ENCODE results near the gene CSNK1G1.

Gene CSNK1G1

GRCh38 chr15:64185146-64185911, 170.6 kb downstream of the CSNK1G1 start:
- no peak for DNase-seq

- no peak for DNase-seq
Measured at GRCh38 chr15:64182859-64183370, 173.1 kb downstream of the CSNK1G1 start.

GRCh38 chr15:64180235-64180824, 175.6 kb downstream of the CSNK1G1 start:
- DNase-seq = no peak

- DNase-seq = no peak
Measured at GRCh38 chr15:64166102-64166890, 189.7 kb downstream of the CSNK1G1 start.

- DNase-seq = no peak
Measured at GRCh38 chr15:64164436-64164835, 191.5 kb downstream of the CSNK1G1 start.

GRCh38 chr15:64163659-64164362, 192.2 kb downstream of the CSNK1G1 start:
- peak; percentile 36 for DNase-seq

GRCh38 chr15:64162869-64163658, 192.9 kb downstream of the CSNK1G1 start, which contains the start of gene PPIB:
Gene PPIB, minus strand, starts transcription at chr15:64163022. Its CDS starts 36 bp downstream, at chr15:64162986.
- peak; percentile 95 for DNase-seq

GRCh38 chr15:64162478-64162868, 193.5 kb downstream of the CSNK1G1 start:
- DNase-seq = no peak

GRCh38 chr15:64161688-64162477, 194.1 kb downstream of the CSNK1G1 start:
- no peak for DNase-seq

- DNase-seq = no peak
Measured at GRCh38 chr15:64158363-64159134, 197.4 kb downstream of the CSNK1G1 start.

- DNase-seq = no peak
Measured at GRCh38 chr15:64157599-64158125, 198.3 kb downstream of the CSNK1G1 start.

- no peak for DNase-seq
Measured at GRCh38 chr15:64156652-64157331, 199.2 kb downstream of the CSNK1G1 start.

GRCh38 chr15:64155802-64156651, 199.9 kb downstream of the CSNK1G1 start:
- DNase-seq = no peak

GRCh38 chr15:64153480-64154367, 202.2 kb downstream of the CSNK1G1 start:
- DNase-seq = peak; percentile 14

- DNase-seq = no peak
Measured at GRCh38 chr15:64152507-64153387, 203.2 kb downstream of the CSNK1G1 start.

Data from SIG-M5 (cell line).